Vagina (tissue), 2 donors: ENCODE data around the gene CLEC18B.

Experiments used
- CTCF ChIP-seq, 3 experiments: fragments of 450-650 bp in 2 of 3; fragments of 200-600 bp in 1 of 3; sonication (generic) in 1 of 3; IDR thresholded peaks; one replicate each; pipeline ENCODE4 v1.5.1; 2017 to 2019; ENCODE audit warnings: antibody characterized with exemption in 3 of 3, mild to moderate bottlenecking in 2 of 3, moderate library complexity in 2 of 3
- POLR2A ChIP-seq, 2 donors: fragments of 450-650 bp; IDR thresholded peaks; one replicate each; pipeline ENCODE4 v1.6.1; 2017; ENCODE audit warnings: antibody characterized with exemption in 2 of 2, mild to moderate bottlenecking in 2 of 2, moderate library complexity in 2 of 2
- POLR2AphosphoS5 ChIP-seq, 2 donors: sonication (generic); formaldehyde crosslinking; IDR thresholded peaks; one replicate each; pipeline ENCODE4 v1.9.0; 2017; ENCODE audit warnings: antibody characterized with exemption in 2 of 2, mild to moderate bottlenecking in 2 of 2, low read depth in 1 of 2; ENCODE audit not compliant: insufficient read depth in 1 of 2

GRCh38 chr16:74456290-74456625 is 35.0 kb upstream of the CLEC18B start:
- no peak for TF ChIP-seq POLR2AphosphoS5 (IDR thresholded peaks at IDR 0.05; ENCODE audit: insufficient read depth in 1 of 2, low read depth in 1 of 2)
- no peak for TF ChIP-seq CTCF (IDR thresholded peaks at IDR 0.05)
- no peak for TF ChIP-seq POLR2A (IDR thresholded peaks at IDR 0.05)
